MM.1S (cell line): ENCODE results near the gene APBB2.

Source experiments
- DNase-seq: peaks from one replicate; pipeline ENCODE4 v3.0.0-alpha.2; 2015
- H2AFZ ChIP-seq: fragments of 300-600 bp; sonication (generic); 2 replicates; pipeline ENCODE4 v1.6.0; 2016; ENCODE audit warnings: antibody characterized with exemption, low read length
- H3F3A ChIP-seq: fragments of 300-600 bp; sonication (generic); 2 replicates; pipeline ENCODE4 v1.6.1; 2016; ENCODE audit warnings: mild to moderate bottlenecking, antibody characterized with exemption, low read length, moderate library complexity, mixed read lengths; ENCODE audit not compliant: insufficient read depth
- H3K27ac ChIP-seq: fragments of 300-600 bp; sonication (generic); 2 replicates; pipeline ENCODE4 v1.5.1; 2016; ENCODE audit warnings: mild to moderate bottlenecking, low read length
- H3K27me3 ChIP-seq: fragments of 300-600 bp; sonication (generic); replicated peaks from 2 replicates; pipeline ENCODE4 v1.6.0; 2016; ENCODE audit warnings: low read length; ENCODE audit not compliant: insufficient read depth
- H3K36me3 ChIP-seq: fragments of 300-600 bp; sonication (generic); replicated peaks from 2 replicates; pipeline ENCODE4 v1.6.1; 2016; ENCODE audit warnings: mild to moderate bottlenecking, low read length, mixed read lengths; ENCODE audit not compliant: insufficient read depth
- H3K4me1 ChIP-seq: fragments of 300-600 bp; sonication (generic); 2 replicates; pipeline ENCODE4 v1.6.1; 2016; ENCODE audit warnings: low read length, mixed read lengths
- H3K4me2 ChIP-seq: fragments of 300-600 bp; sonication (generic); 2 replicates; pipeline ENCODE4 v1.6.0; 2016; ENCODE audit warnings: low read depth, low read length
- H3K4me3 ChIP-seq: fragments of 300-600 bp; sonication (generic); 2 replicates; pipeline ENCODE4 v1.5.1; 2016; ENCODE audit warnings: low read length, mixed read lengths
- H3K79me2 ChIP-seq: fragments of 300-600 bp; sonication (generic); 2 replicates; pipeline ENCODE4 v1.6.1; 2016; ENCODE audit warnings: mixed run types, low read length, mixed read lengths
- H3K9ac ChIP-seq: fragments of 300-600 bp; sonication (generic); 2 replicates; pipeline ENCODE4 v1.6.1; 2016; ENCODE audit warnings: low read length, mixed read lengths
- H3K9me2 ChIP-seq: fragments of 300-600 bp; sonication (generic); replicated peaks from 2 replicates; pipeline ENCODE4 v1.6.1; 2016; ENCODE audit warnings: mild to moderate bottlenecking, low read length, mixed read lengths; ENCODE audit not compliant: insufficient read depth
- H3K9me3 ChIP-seq: fragments of 300-600 bp; sonication (generic); replicated peaks from 2 replicates; pipeline ENCODE4 v1.6.1; 2016; ENCODE audit warnings: mild to moderate bottlenecking, low read length, mixed read lengths; ENCODE audit not compliant: insufficient read depth
- H4K20me1 ChIP-seq: fragments of 300-600 bp; sonication (generic); 2 replicates; pipeline ENCODE4 v1.6.1; 2016; ENCODE audit warnings: mild to moderate bottlenecking, low read length, moderate library complexity, mixed read lengths; ENCODE audit not compliant: insufficient read depth
- EZH2 ChIP-seq: fragments of 300-600 bp; sonication (generic); optimal IDR thresholded peaks from 2 replicates; pipeline ENCODE3; 2017; ENCODE audit warnings: low read depth, mild to moderate bottlenecking, antibody characterized with exemption, low read length, mixed read lengths
- EZH2phosphoT487 ChIP-seq: fragments of 300-600 bp; sonication (generic); IDR thresholded peaks from 2 replicates; pipeline ENCODE4 v1.6.1; 2018; ENCODE audit warnings: antibody characterized with exemption, low read length
- TF ChIP-seq, protein P1 (sequence below): fragments of 300-600 bp; sonication (generic); IDR thresholded peaks from 2 replicates; pipeline ENCODE4 v1.5.1; 2016; ENCODE audit warnings: antibody characterized with exemption, low read length, mixed read lengths

The APBB2 gene

DNA sequence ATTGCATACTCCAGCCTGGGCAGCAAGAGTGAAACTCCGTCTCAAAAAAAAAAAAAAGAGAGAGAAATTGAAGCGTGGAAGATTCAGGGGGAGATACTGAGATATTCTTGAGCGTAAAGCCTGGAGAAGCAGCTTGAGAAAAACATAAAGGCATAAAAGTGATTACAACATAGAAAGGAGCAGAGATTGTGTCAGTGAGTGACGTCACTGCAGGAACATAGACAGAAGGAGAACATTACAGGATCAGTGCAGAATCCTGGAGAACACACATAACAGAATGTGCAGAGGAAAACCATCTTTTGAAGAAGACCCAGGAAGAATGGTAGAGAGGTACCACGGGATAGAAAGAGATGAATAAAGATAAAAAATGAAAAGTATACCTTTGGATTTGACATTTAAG, 147.0 kb downstream of the APBB2 start:
- no peaks in the 10 kb centered on the region for H4K20me1 ChIP-seq
- H3K9me2 ChIP-seq = no peaks in the 10 kb centered on the region
- no peaks in the 10 kb centered on the region for H3K79me2 ChIP-seq
- H3K4me2 ChIP-seq = no peak overlapping the region
- TF ChIP-seq, protein P1, sequence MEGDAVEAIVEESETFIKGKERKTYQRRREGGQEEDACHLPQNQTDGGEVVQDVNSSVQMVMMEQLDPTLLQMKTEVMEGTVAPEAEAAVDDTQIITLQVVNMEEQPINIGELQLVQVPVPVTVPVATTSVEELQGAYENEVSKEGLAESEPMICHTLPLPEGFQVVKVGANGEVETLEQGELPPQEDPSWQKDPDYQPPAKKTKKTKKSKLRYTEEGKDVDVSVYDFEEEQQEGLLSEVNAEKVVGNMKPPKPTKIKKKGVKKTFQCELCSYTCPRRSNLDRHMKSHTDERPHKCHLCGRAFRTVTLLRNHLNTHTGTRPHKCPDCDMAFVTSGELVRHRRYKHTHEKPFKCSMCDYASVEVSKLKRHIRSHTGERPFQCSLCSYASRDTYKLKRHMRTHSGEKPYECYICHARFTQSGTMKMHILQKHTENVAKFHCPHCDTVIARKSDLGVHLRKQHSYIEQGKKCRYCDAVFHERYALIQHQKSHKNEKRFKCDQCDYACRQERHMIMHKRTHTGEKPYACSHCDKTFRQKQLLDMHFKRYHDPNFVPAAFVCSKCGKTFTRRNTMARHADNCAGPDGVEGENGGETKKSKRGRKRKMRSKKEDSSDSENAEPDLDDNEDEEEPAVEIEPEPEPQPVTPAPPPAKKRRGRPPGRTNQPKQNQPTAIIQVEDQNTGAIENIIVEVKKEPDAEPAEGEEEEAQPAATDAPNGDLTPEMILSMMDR = no peak
- TF ChIP-seq EZH2 (no peak), EZH2phosphoT487 (no peak)
- H3K9me3 ChIP-seq = no peaks in the 10 kb centered on the region
- H3K9ac ChIP-seq = no peak overlapping the region
- no peak for DNase-seq
- H3K36me3 ChIP-seq = no peaks in the 10 kb centered on the region
- H3K4me3 ChIP-seq = no peak overlapping the region
- no peak overlapping the region for H2AFZ ChIP-seq
- no peaks in the 10 kb centered on the region for H3K27me3 ChIP-seq
- no peaks in the 10 kb centered on the region for H3K4me1 ChIP-seq
- H3F3A ChIP-seq = no peaks in the 10 kb centered on the region
- no peak overlapping the region for H3K27ac ChIP-seq

DNA sequence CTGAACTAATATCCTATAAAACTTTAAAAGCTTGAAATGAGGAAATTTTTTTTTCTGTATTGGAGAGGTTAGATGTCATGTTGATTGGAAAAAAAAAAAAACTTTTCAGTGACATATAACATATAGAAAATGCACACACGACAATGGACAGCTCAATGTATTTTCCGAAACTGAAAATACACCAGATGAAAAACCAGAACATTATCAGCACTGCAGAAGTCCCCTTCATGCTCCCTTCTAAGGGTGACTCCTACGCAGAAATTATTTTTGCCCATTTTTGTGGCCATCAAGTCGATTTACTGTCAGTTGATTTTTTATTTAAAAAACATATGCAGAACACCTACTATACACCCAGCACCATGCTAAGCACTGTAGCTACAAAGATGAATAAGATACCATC, 148.3 kb downstream of the APBB2 start:
- Histone ChIP-seq H3K79me2 (no peaks in the 10 kb centered on the region), H3K9ac (no peak overlapping the region), H3K36me3 (no peaks in the 10 kb centered on the region), H3K9me2 (no peaks in the 10 kb centered on the region), H3K4me3 (no peak overlapping the region), H3K27ac (no peak overlapping the region), H2AFZ (no peak overlapping the region), H4K20me1 (no peaks in the 10 kb centered on the region), H3K9me3 (no peaks in the 10 kb centered on the region), H3K27me3 (no peaks in the 10 kb centered on the region), H3F3A (no peaks in the 10 kb centered on the region), H3K4me2 (no peak overlapping the region), H3K4me1 (no peaks in the 10 kb centered on the region)
- TF ChIP-seq EZH2phosphoT487 (no peak), EZH2 (no peak)
- TF ChIP-seq, protein P1 = no peak
- no peak for DNase-seq

DNA sequence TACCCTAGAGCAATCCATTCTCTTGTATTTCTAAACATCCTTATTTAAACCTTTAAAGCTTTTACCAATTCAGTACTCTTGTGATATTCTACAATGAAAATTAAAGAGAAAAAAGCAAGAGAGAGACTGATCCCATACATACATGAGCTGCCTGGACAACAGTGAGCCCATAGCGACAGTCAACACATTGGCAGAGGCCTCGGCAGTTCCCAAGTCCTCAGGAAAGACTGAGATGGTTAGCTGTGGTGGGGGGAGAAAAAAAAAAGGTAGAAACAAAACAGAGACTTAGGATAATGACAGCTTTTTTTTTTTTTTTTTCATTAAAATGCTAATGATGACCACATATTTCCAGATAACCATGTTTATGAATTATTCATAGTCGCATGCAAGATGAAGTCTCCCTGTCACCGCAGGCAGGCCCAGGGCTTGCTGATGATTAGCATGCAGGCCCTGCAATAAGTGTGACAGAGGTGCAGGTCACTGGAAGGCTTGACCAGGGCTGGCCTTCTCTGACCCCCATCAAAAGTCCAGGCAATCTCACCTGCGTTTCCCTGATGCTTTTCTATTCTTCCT, 148.8 kb downstream of the APBB2 start:
- no peak overlapping the region for H2AFZ ChIP-seq
- no peak overlapping the region for H3K27ac ChIP-seq
- TF ChIP-seq, protein P1 = no peak
- TF ChIP-seq EZH2phosphoT487 = no peak
- TF ChIP-seq EZH2 = no peak
- H3K4me1 ChIP-seq = no peaks in the 10 kb centered on the region
- H3K4me3 ChIP-seq = no peak overlapping the region
- H3K9me2 ChIP-seq = no peaks in the 10 kb centered on the region
- no peaks in the 10 kb centered on the region for H4K20me1 ChIP-seq
- H3K4me2 ChIP-seq = no peak overlapping the region
- no peaks in the 10 kb centered on the region for H3K9me3 ChIP-seq
- H3K9ac ChIP-seq = no peak overlapping the region
- no peaks in the 10 kb centered on the region for H3K27me3 ChIP-seq
- H3K79me2 ChIP-seq = no peaks in the 10 kb centered on the region
- no peaks in the 10 kb centered on the region for H3F3A ChIP-seq
- no peaks in the 10 kb centered on the region for H3K36me3 ChIP-seq
- DNase-seq = no peak
